GM12873 (cell line): ENCODE data around the gene NOL4L.

Experiments used
- CTCF ChIP-seq: IDR thresholded peaks from 2 replicates; pipeline ENCODE4 v1.5.1; 2012; ENCODE audit warnings: low read depth, mild to moderate bottlenecking, moderate library complexity, low read length, control low read depth; ENCODE audit not compliant: insufficient read depth; ENCODE audit errors: missing control alignments

The NOL4L gene

GRCh38 chr20:32495949-32496348 is 89.2 kb downstream of the NOL4L start:
- no peak for TF ChIP-seq CTCF

GRCh38 chr20:32495217-32495565 is 89.9 kb downstream of the NOL4L start:
- no peak for TF ChIP-seq CTCF

GRCh38 chr20:32494483-32495216 is 90.5 kb downstream of the NOL4L start:
- no peak for TF ChIP-seq CTCF

DNA sequence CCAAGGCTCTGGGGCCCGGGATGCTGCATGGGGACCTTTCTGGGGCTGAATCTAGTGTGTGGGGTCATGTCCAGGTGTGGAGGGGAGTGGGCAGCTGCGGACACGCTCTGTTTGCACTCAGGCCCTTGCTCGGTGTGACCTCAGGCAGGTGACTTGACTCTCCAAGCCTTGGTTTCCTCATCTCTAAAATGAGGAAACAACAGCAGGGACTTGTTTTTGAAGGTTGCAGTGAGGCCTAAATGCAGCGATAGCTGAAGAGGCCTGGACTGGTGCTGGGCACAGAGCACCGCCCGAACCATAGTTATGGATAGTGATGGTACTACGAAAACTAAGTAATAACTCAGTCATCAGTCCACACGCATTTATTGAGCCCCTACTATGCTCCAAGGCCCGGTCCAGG is 91.8 kb downstream of the NOL4L start:
- TF ChIP-seq CTCF: no peak

DNA sequence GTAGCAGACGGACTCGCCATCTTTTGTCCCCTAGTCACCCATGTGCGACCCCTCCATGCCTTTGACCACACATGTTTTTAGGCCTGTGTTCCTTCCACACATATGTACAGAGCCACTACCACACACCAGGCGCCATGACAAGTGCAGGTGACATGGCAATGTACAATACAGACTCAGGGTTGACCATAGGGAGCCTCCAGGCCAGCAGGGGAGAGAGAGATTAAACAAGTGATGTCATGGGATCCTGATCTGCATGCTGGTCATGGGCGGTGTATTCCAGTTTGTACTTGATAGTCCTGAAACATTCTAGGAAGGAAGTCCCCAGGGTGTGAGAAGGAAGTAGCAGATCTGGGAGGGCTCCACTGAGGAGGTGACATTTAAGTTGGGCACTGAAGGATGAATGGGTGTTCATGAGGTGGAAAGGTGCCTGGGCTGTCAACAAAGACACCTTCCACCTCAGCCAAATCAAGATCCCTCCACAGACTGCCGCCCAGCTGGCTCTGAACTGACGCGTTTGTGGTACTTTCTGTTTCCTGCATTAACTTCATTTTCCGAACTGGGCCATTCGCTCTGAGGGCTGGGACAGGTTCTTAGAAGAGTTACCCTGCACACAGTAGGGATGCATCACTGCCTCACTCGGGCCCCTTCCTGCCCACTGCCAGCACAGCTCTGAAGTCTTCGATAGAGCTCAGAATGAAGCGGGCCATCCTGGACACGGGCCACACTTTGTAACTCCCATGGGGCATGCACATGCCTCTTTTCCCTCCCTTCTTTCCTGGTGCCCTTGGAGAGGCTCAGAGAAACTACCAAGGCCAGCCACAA is 94.0 kb downstream of the NOL4L start:
- no peak for TF ChIP-seq CTCF

DNA sequence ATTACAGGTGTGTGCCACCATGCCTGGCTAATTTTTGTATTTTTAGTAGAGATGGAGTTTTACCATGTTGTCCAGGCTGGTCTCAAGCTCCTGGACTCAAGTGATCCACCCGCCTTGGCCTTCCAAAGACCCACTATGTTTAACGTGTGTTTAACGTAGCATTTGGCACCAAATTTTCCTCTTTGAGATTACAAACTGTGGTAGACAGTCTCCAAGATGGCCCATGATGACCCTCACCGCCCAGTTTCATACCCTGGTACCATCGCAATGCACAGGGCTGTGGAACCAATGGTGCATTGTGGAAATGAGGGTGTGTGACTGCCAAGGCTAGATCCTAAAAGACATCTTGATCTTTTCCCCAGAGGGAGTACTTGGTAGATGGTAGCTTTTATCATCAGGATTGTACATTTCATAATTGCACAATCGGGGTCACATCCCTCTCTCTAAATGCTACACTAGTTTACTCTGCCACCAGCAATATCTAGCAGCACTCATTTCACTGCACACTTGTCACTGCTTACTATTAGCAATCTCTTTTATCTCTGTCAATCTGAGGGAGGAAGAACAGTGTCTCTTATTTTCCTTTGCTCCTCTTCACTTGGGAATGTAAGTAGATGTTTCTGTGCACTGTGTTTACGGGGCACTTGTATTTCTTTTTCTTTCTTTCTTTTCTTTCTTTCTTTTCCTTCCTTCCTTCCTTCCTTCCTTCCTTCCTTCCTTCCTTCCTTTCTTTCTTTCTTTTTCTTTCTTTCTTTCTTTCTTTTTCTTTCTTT is 96.9 kb downstream of the NOL4L start:
- no peak for TF ChIP-seq CTCF

GRCh38 chr20:32487381-32487780 is 97.8 kb downstream of the NOL4L start:
- no peak for TF ChIP-seq CTCF
